H9 (cell line): ENCODE data around the gene EPS8. TPM values are rescaled to one million over a fixed set of nuclear protein-coding genes. Genes with fewer than 3 reads are reported as not detected.

Experiments used
- DNase-seq: peaks from one replicate; pipeline ENCODE4 v3.0.0-alpha.2; 2017
- H2AFZ ChIP-seq: one replicate; pipeline ENCODE4 v1.6.1; 2013; ENCODE audit warnings: mild to moderate bottlenecking, low read length, control low read depth, moderate library complexity
- H2AK5ac ChIP-seq: 2 replicates; pipeline ENCODE4 v1.6.1; 2013; ENCODE audit warnings: low read length, control low read depth, mixed read lengths; ENCODE audit not compliant: insufficient read length
- H2BK120ac ChIP-seq: one replicate; pipeline ENCODE4 v1.6.1; 2013; ENCODE audit warnings: low read depth, mild to moderate bottlenecking, low read length, control low read depth, inconsistent platforms; ENCODE audit not compliant: poor library complexity, severe bottlenecking
- H2BK12ac ChIP-seq: 2 replicates; pipeline ENCODE4 v1.6.1; 2013; ENCODE audit warnings: low read length, control low read depth, mixed read lengths, low read depth; ENCODE audit not compliant: insufficient read length
- H2BK15ac ChIP-seq: 2 replicates; pipeline ENCODE4 v1.6.1; 2013; ENCODE audit warnings: low read depth, low read length, control low read depth
- H2BK20ac ChIP-seq: one replicate; pipeline ENCODE4 v1.6.1; 2013; ENCODE audit warnings: low read depth, mild to moderate bottlenecking, low read length, control low read depth, inconsistent platforms; ENCODE audit not compliant: poor library complexity, severe bottlenecking
- H2BK5ac ChIP-seq: 2 replicates; pipeline ENCODE4 v1.6.1; 2013; ENCODE audit warnings: low read length, control low read depth, mixed read lengths; ENCODE audit not compliant: insufficient read length
- H3K14ac ChIP-seq: 2 replicates; pipeline ENCODE4 v1.6.1; 2013; ENCODE audit warnings: low read length, control low read depth; ENCODE audit not compliant: insufficient read depth
- H3K18ac ChIP-seq: 2 replicates; pipeline ENCODE4 v1.6.1; 2013; ENCODE audit warnings: low read depth, mild to moderate bottlenecking, mixed read lengths, low read length, control low read depth; ENCODE audit not compliant: insufficient read length
- H3K23ac ChIP-seq: 2 replicates; pipeline ENCODE4 v1.6.1; 2013; ENCODE audit warnings: low read length, control low read depth, mixed read lengths, low read depth; ENCODE audit not compliant: insufficient read length
- H3K23me2 ChIP-seq: 2 replicates; pipeline ENCODE4 v1.6.1; 2013; ENCODE audit warnings: low read depth, mild to moderate bottlenecking, mixed read lengths, low read length, control low read depth; ENCODE audit not compliant: insufficient read length, poor library complexity, severe bottlenecking
- H3K27ac ChIP-seq: 2 replicates; pipeline ENCODE4 v1.5.1; 2013; ENCODE audit warnings: low read length, control low read depth, mixed read lengths, low read depth; ENCODE audit not compliant: insufficient read length
- H3K27me3 ChIP-seq: 2 replicates; pipeline ENCODE4 v1.6.1; 2013; ENCODE audit warnings: low read length, control low read depth, inconsistent platforms; ENCODE audit not compliant: insufficient read depth
- H3K4ac ChIP-seq: 2 replicates; pipeline ENCODE4 v1.6.1; 2013; ENCODE audit warnings: low read depth, mild to moderate bottlenecking, control low read depth, inconsistent platforms, low read length, moderate library complexity
- H3K4me1 ChIP-seq: 2 replicates; pipeline ENCODE4 v1.6.1; 2013; ENCODE audit warnings: low read length, control low read depth, inconsistent platforms; ENCODE audit not compliant: insufficient read depth
- H3K4me2 ChIP-seq: 2 replicates; pipeline ENCODE4 v1.6.1; 2013; ENCODE audit warnings: low read length, control low read depth, mixed read lengths; ENCODE audit not compliant: insufficient read length, insufficient read depth
- H3K56ac ChIP-seq: 2 replicates; pipeline ENCODE4 v1.6.1; 2013; ENCODE audit warnings: low read depth, mild to moderate bottlenecking, mixed read lengths, low read length, control low read depth; ENCODE audit not compliant: insufficient read length
- H3K79me1 ChIP-seq: 2 replicates; pipeline ENCODE4 v1.6.1; 2013; ENCODE audit warnings: low read depth, mild to moderate bottlenecking, moderate library complexity, low read length, control low read depth, inconsistent platforms; ENCODE audit not compliant: insufficient read depth, poor library complexity, severe bottlenecking
- H3K79me2 ChIP-seq: 2 replicates; pipeline ENCODE4 v1.6.1; 2013; ENCODE audit warnings: low read length, control low read depth, inconsistent platforms; ENCODE audit not compliant: insufficient read depth
- H3K9ac ChIP-seq: 2 replicates; pipeline ENCODE4 v1.6.1; 2013; ENCODE audit warnings: low read length, control low read depth, mixed read lengths; ENCODE audit not compliant: insufficient read length; ENCODE audit errors: extremely low read depth
- H3K9me3 ChIP-seq: one replicate; pipeline ENCODE4 v1.6.1; 2013; ENCODE audit warnings: low read depth, low read length, inconsistent platforms; ENCODE audit not compliant: control insufficient read depth
- H3T11ph ChIP-seq: one replicate; pipeline ENCODE4 v1.6.1; 2013; ENCODE audit warnings: mild to moderate bottlenecking, low read length, control low read depth, inconsistent platforms
- H4K20me1 ChIP-seq: one replicate; pipeline ENCODE4 v1.6.1; 2013; ENCODE audit not compliant: control insufficient read depth, insufficient read length, insufficient read depth
- H4K5ac ChIP-seq: 2 replicates; pipeline ENCODE4 v1.6.1; 2013; ENCODE audit warnings: low read depth, mild to moderate bottlenecking, mixed read lengths, low read length, control low read depth; ENCODE audit not compliant: insufficient read length
- H4K8ac ChIP-seq: replicated peaks from 2 replicates; pipeline ENCODE4 v1.6.1; 2013; ENCODE audit warnings: low read length, control low read depth, mixed read lengths, low read depth; ENCODE audit not compliant: insufficient read length
- H4K91ac ChIP-seq: 2 replicates; pipeline ENCODE4 v1.6.1; 2013; ENCODE audit warnings: low read depth, mild to moderate bottlenecking, moderate library complexity, mixed read lengths, low read length, control low read depth; ENCODE audit not compliant: insufficient read length
- H3K27ac Mint-ChIP-seq, 3 experiments: 2 replicates in 2 of 3; 3 replicates in 1 of 3; pipeline ENCODE4 v1.8.0; 2020 to 2021; ENCODE audit warnings: mixed read lengths in 3 of 3, mild to moderate bottlenecking in 1 of 3, moderate library complexity in 1 of 3
- H3K27me3 Mint-ChIP-seq: 2 replicates; pipeline ENCODE4 v1.8.0; 2021; ENCODE audit warnings: low read depth, mild to moderate bottlenecking, moderate library complexity, mixed read lengths
- H3K36me3 Mint-ChIP-seq, 3 experiments: 2 replicates in 2 of 3; 3 replicates in 1 of 3; pipeline ENCODE4 v1.8.0; 2020 to 2021; ENCODE audit warnings: low read depth in 3 of 3, mixed read lengths in 3 of 3; ENCODE audit not compliant: insufficient read depth in 1 of 3
- H3K4me1 Mint-ChIP-seq, 2 experiments: 2 replicates each; pipeline ENCODE4 v1.8.0; 2020; ENCODE audit warnings: mixed read lengths in 2 of 2
- H3K4me3 Mint-ChIP-seq, 2 experiments: 2 replicates in 1 of 2; 3 replicates in 1 of 2; pipeline ENCODE4 v1.8.0; 2020 to 2021; ENCODE audit warnings: mild to moderate bottlenecking in 2 of 2, mixed read lengths in 2 of 2, moderate library complexity in 1 of 2
- H3K9me3 Mint-ChIP-seq, 2 experiments: 2 replicates in 1 of 2; 3 replicates in 1 of 2; pipeline ENCODE4 v1.8.0; 2020; ENCODE audit warnings: mild to moderate bottlenecking in 2 of 2, mixed read lengths in 2 of 2, moderate library complexity in 1 of 2
- WGBS: extraction: QIAGEN DNeasy Blood & Tissue Kit; methylation state at CpG from one replicate; pipeline ENCODE4 v1.1.7; 2013; ENCODE audit warnings: missing lambda C conversion rate, low lambda C conversion rate, mixed read lengths; ENCODE audit not compliant: insufficient read length; ENCODE audit errors: extremely low coverage; 5-methylcytosine and 5-hydroxymethylcytosine counted together
- total RNA-seq: library from RNA; stranded (reverse); gene quantifications from 2 replicates; pipeline ENCODE4 v1.2.1, GENCODE V29; 2021
- TF ChIP-seq, protein P1 (sequence below): fragments of 200-600 bp; sonication (generic); conservative IDR thresholded peaks from 3 replicates; pipeline ENCODE4 v1.8.0; 2021; ENCODE audit warnings: antibody characterized with exemption, mild to moderate bottlenecking

EPS8 gene
- total RNA-seq, 1 experiment from 2014 or later = 2.2 TPM

GRCh38 chr12:15719230-15719629, 70.0 kb downstream of the EPS8 start:
- H3K36me3 Mint-ChIP-seq = no peaks in the 10 kb centered on the region
- H3K27ac ChIP-seq = no peak overlapping the region
- H4K8ac ChIP-seq = no peak overlapping the region
- H3K79me1 ChIP-seq = no peaks in the 10 kb centered on the region
- no peak overlapping the region for H2AFZ ChIP-seq
- H3K9me3 ChIP-seq = no peaks in the 10 kb centered on the region
- H2AK5ac ChIP-seq = no peak overlapping the region
- H3K18ac ChIP-seq = no peak overlapping the region
- no peak overlapping the region for H2BK20ac ChIP-seq
- no peak overlapping the region for H3K14ac ChIP-seq
- H3K9me3 Mint-ChIP-seq = no peaks in the 10 kb centered on the region
- H4K91ac ChIP-seq = no peak overlapping the region
- no peaks in the 10 kb centered on the region for H4K20me1 ChIP-seq
- no peaks in the 10 kb centered on the region for H3K23me2 ChIP-seq
- TF ChIP-seq, protein P1, sequence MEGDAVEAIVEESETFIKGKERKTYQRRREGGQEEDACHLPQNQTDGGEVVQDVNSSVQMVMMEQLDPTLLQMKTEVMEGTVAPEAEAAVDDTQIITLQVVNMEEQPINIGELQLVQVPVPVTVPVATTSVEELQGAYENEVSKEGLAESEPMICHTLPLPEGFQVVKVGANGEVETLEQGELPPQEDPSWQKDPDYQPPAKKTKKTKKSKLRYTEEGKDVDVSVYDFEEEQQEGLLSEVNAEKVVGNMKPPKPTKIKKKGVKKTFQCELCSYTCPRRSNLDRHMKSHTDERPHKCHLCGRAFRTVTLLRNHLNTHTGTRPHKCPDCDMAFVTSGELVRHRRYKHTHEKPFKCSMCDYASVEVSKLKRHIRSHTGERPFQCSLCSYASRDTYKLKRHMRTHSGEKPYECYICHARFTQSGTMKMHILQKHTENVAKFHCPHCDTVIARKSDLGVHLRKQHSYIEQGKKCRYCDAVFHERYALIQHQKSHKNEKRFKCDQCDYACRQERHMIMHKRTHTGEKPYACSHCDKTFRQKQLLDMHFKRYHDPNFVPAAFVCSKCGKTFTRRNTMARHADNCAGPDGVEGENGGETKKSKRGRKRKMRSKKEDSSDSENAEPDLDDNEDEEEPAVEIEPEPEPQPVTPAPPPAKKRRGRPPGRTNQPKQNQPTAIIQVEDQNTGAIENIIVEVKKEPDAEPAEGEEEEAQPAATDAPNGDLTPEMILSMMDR = no peak
- no CpG with 5 or more reads among the region's 2 CpGs for WGBS
- H3T11ph ChIP-seq = no peak overlapping the region
- no peak overlapping the region for H3K27ac Mint-ChIP-seq
- no peaks in the 10 kb centered on the region for H3K27me3 ChIP-seq
- H3K4ac ChIP-seq = no peak overlapping the region
- no peak overlapping the region for H4K5ac ChIP-seq
- no peak overlapping the region for H3K9ac ChIP-seq
- no peak overlapping the region for H3K56ac ChIP-seq
- no peak for DNase-seq
- no peak overlapping the region for H2BK15ac ChIP-seq
- H3K4me3 Mint-ChIP-seq = no peak overlapping the region
- no peak overlapping the region for H3K4me2 ChIP-seq
- H3K79me2 ChIP-seq = no peaks in the 10 kb centered on the region
- H2BK5ac ChIP-seq = no peak overlapping the region
- H2BK120ac ChIP-seq = no peak overlapping the region
- H3K27me3 Mint-ChIP-seq = no peaks in the 10 kb centered on the region
- no peak overlapping the region for H2BK12ac ChIP-seq
- H3K4me1 ChIP-seq = no peaks in the 10 kb centered on the region
- no peak overlapping the region for H3K23ac ChIP-seq
- no peaks in the 10 kb centered on the region for H3K4me1 Mint-ChIP-seq
